IMR-90 (cell line): ENCODE measurements around the gene USP47. TPM values are rescaled to one million over a fixed set of nuclear protein-coding genes. Genes with fewer than 3 reads are reported as not detected.

Source experiments
- ATAC-seq: fragments of 200-7000 bp; cut with Tn5 transposase; 2 replicates; pipeline ENCODE4 v1.9.1; 2020; ENCODE audit warnings: low read depth, mild to moderate bottlenecking, moderate library complexity
- BruUV-seq: library from RNA; stranded (reverse); fragments of 400-500 nt; replicated peaks from 2 replicates; lab custom pipeline; 2021; lab: Mats Ljungman, UMichigan
- CTCF ChIA-PET: fragments of 300-600 bp; formaldehyde crosslinking; extraction: SDS; loops from one replicate; lab custom pipeline; 2021; ENCODE audit warnings: antibody characterized with exemption; lab: Yijun Ruan, JAX
- POLR2A ChIA-PET: fragments of 300-600 bp; sonication (Branson Sonifier 250); formaldehyde crosslinking; loops from one replicate; lab custom pipeline; 2022; ENCODE audit warnings: antibody characterized with exemption; ENCODE audit not compliant: unreplicated experiment; lab: Charles Lee
- DNase-seq: peaks from one replicate; pipeline ENCODE4 v3.0.0; 2013
- H2AFZ ChIP-seq: replicated peaks from 2 replicates; pipeline ENCODE3; 2013; ENCODE audit warnings: low read length, mild to moderate bottlenecking; ENCODE audit not compliant: poor library complexity
- H2AK5ac ChIP-seq: 2 replicates; pipeline ENCODE4 v1.6.1; 2013; ENCODE audit warnings: low read depth, low read length, inconsistent platforms
- H2AK9ac ChIP-seq: replicated peaks from 2 replicates; pipeline ENCODE3; 2013; ENCODE audit warnings: mild to moderate bottlenecking, low read depth, low read length, moderate library complexity; ENCODE audit not compliant: poor library complexity
- H2BK120ac ChIP-seq: 2 replicates; pipeline ENCODE4 v1.6.1; 2013; ENCODE audit warnings: low read depth, low read length, inconsistent platforms
- H2BK15ac ChIP-seq: 3 replicates; pipeline ENCODE4 v1.6.1; 2013; ENCODE audit warnings: low read depth, low read length, inconsistent platforms
- H2BK20ac ChIP-seq: 2 replicates; pipeline ENCODE4 v1.6.1; 2013; ENCODE audit warnings: low read depth, mild to moderate bottlenecking, inconsistent platforms, low read length, moderate library complexity
- H2BK5ac ChIP-seq: 2 replicates; pipeline ENCODE4 v1.6.1; 2013; ENCODE audit warnings: mild to moderate bottlenecking, low read depth, low read length, inconsistent platforms; ENCODE audit not compliant: poor library complexity, severe bottlenecking
- H3K14ac ChIP-seq: replicated peaks from 2 replicates; pipeline ENCODE4 v1.6.1; 2013; ENCODE audit warnings: low read depth, low read length, inconsistent platforms
- H3K18ac ChIP-seq: 2 replicates; pipeline ENCODE4 v1.6.1; 2013; ENCODE audit warnings: low read depth, low read length, control low read depth
- H3K23ac ChIP-seq: 2 replicates; pipeline ENCODE4 v1.6.1; 2013; ENCODE audit warnings: low read depth, low read length, inconsistent platforms
- H3K27ac ChIP-seq: 2 replicates; pipeline ENCODE4 v1.5.1; 2013; ENCODE audit warnings: mild to moderate bottlenecking, control low read depth, low read length; ENCODE audit not compliant: insufficient read depth
- H3K27me3 ChIP-seq: 2 replicates; pipeline ENCODE4 v1.6.1; 2013; ENCODE audit warnings: low read length; ENCODE audit not compliant: control insufficient read depth, insufficient read depth
- H3K36me3 ChIP-seq: 2 replicates; pipeline ENCODE4 v1.6.1; 2013; ENCODE audit warnings: low read length, mixed read lengths; ENCODE audit not compliant: control insufficient read depth, insufficient read depth
- H3K4ac ChIP-seq: 2 replicates; pipeline ENCODE4 v1.6.1; 2013; ENCODE audit warnings: low read depth, low read length, inconsistent platforms
- H3K4me1 ChIP-seq: 2 replicates; pipeline ENCODE4 v1.6.1; 2013; ENCODE audit warnings: low read length, mixed read lengths; ENCODE audit not compliant: control insufficient read depth, insufficient read depth
- H3K4me2 ChIP-seq: 2 replicates; pipeline ENCODE4 v1.6.1; 2013; ENCODE audit warnings: low read depth, mild to moderate bottlenecking, control low read depth, low read length, moderate library complexity
- H3K4me3 ChIP-seq: 2 replicates; pipeline ENCODE4 v1.5.1; 2013; ENCODE audit warnings: low read depth, mild to moderate bottlenecking, control low read depth, low read length, moderate library complexity; ENCODE audit not compliant: insufficient read depth
- H3K56ac ChIP-seq: 2 replicates; pipeline ENCODE4 v1.6.1; 2013; ENCODE audit warnings: low read length, inconsistent platforms; ENCODE audit not compliant: insufficient read depth; ENCODE audit errors: extremely low read depth
- H3K79me1 ChIP-seq, 2 experiments: 2 replicates each; pipeline ENCODE4 v1.6.1; 2013; ENCODE audit warnings: low read length in 2 of 2, inconsistent platforms in 1 of 2, low read depth in 1 of 2
- H3K9ac ChIP-seq: 2 replicates; pipeline ENCODE4 v1.6.1; 2013; ENCODE audit warnings: low read depth, low read length, control low read depth
- H3K9me1 ChIP-seq: 2 replicates; pipeline ENCODE4 v1.6.1; 2013; ENCODE audit warnings: low read length, inconsistent platforms; ENCODE audit not compliant: insufficient read depth
- H3K9me3 ChIP-seq: 2 replicates; pipeline ENCODE4 v1.6.1; 2013; ENCODE audit warnings: low read length; ENCODE audit not compliant: control insufficient read depth, insufficient read depth
- H4K20me1 ChIP-seq: 2 replicates; pipeline ENCODE4 v1.6.1; 2013; ENCODE audit warnings: low read length, inconsistent platforms; ENCODE audit not compliant: insufficient read depth
- H4K5ac ChIP-seq: 2 replicates; pipeline ENCODE4 v1.6.1; 2013; ENCODE audit warnings: mild to moderate bottlenecking, low read depth, low read length, control low read depth
- H4K8ac ChIP-seq, 2 experiments: 2 replicates each; pipeline ENCODE4 v1.6.1; 2013; ENCODE audit warnings: low read depth in 2 of 2, low read length in 2 of 2, control low read depth in 1 of 2, inconsistent platforms in 1 of 2
- H4K91ac ChIP-seq: 2 replicates; pipeline ENCODE4 v1.6.1; 2013; ENCODE audit warnings: low read depth, low read length, inconsistent platforms; ENCODE audit not compliant: insufficient read depth
- BHLHE40 ChIP-seq: fragments of 150-350 bp; IDR thresholded peaks from 2 replicates; pipeline ENCODE4 v1.6.1; 2016; ENCODE audit warnings: mild to moderate bottlenecking, low read depth, low read length
- CEBPB ChIP-seq: IDR thresholded peaks from 2 replicates; pipeline ENCODE4 v1.6.1; 2012; ENCODE audit warnings: low read depth, low read length, improper control_type of control experiment
- CHD1 ChIP-seq: IDR thresholded peaks from 2 replicates; pipeline ENCODE4 v1.6.1; 2012; ENCODE audit warnings: low read depth, low read length, improper control_type of control experiment
- CTCF ChIP-seq: conservative IDR thresholded peaks from 2 replicates; pipeline ENCODE4 v1.5.1; 2012; ENCODE audit warnings: mild to moderate bottlenecking, low read depth, low read length, improper control_type of control experiment
- ELK1 ChIP-seq: fragments of 150-350 bp; IDR thresholded peaks from 2 replicates; pipeline ENCODE4 v1.6.1; 2016; ENCODE audit warnings: low read depth, mild to moderate bottlenecking, low read length, moderate library complexity, borderline replicate concordance
- FOS ChIP-seq: fragments of 150-350 bp; IDR thresholded peaks from 2 replicates; pipeline ENCODE4 v1.6.1; 2016; ENCODE audit warnings: low read depth, low read length
- MAFK ChIP-seq: IDR thresholded peaks from 2 replicates; pipeline ENCODE4 v1.6.1; 2012; ENCODE audit warnings: low read depth, low read length, improper control_type of control experiment
- MAZ ChIP-seq: IDR thresholded peaks from 2 replicates; pipeline ENCODE4 v1.6.1; 2012; ENCODE audit warnings: low read depth, mild to moderate bottlenecking, low read length, improper control_type of control experiment, moderate library complexity, borderline replicate concordance
- MXI1 ChIP-seq: IDR thresholded peaks from 2 replicates; pipeline ENCODE4 v1.6.1; 2012; ENCODE audit warnings: low read depth, mild to moderate bottlenecking, low read length, moderate library complexity, borderline replicate concordance
- NFE2L2 ChIP-seq: fragments of 150-350 bp; IDR thresholded peaks from 2 replicates; pipeline ENCODE4 v1.6.1; 2016; ENCODE audit warnings: low read depth, mild to moderate bottlenecking, low read length
- POLR2A ChIP-seq: IDR thresholded peaks from 2 replicates; pipeline ENCODE4 v1.6.1; 2012; ENCODE audit warnings: mild to moderate bottlenecking, low read depth, low read length
- RAD21 ChIP-seq: IDR thresholded peaks from 2 replicates; pipeline ENCODE4 v1.6.1; 2012; ENCODE audit warnings: low read length, improper control_type of control experiment
- RCOR1 ChIP-seq: IDR thresholded peaks from 2 replicates; pipeline ENCODE4 v1.6.1; 2012; ENCODE audit warnings: mild to moderate bottlenecking, low read length, improper control_type of control experiment; ENCODE audit not compliant: insufficient replicate concordance
- RFX5 ChIP-seq: IDR thresholded peaks from 2 replicates; pipeline ENCODE4 v1.8.0; 2012; ENCODE audit warnings: low read depth, mild to moderate bottlenecking, low read length, moderate library complexity
- SMC3 ChIP-seq: fragments of 150-350 bp; IDR thresholded peaks from 2 replicates; pipeline ENCODE4 v1.6.1; 2016; ENCODE audit warnings: low read depth, mild to moderate bottlenecking, antibody characterized with exemption, low read length, moderate library complexity
- USF2 ChIP-seq: fragments of 150-350 bp; IDR thresholded peaks from 2 replicates; pipeline ENCODE4 v1.6.1; 2017; ENCODE audit warnings: mild to moderate bottlenecking, antibody characterized with exemption, low read length, low read depth
- WGBS, 2 experiments: methylation state at CpG; one replicate each; pipeline versions ENCODE4 v1.1.5 to v1.1.7; 2013; ENCODE audit warnings: missing lambda C conversion rate in 2 of 2; ENCODE audit not compliant: insufficient read length in 1 of 2; ENCODE audit errors: extremely low coverage in 2 of 2; 5-methylcytosine and 5-hydroxymethylcytosine counted together
- dilution Hi-C: fragments of 300-500 bp; cut with HindIII; formaldehyde crosslinking; loops from one replicate; pipeline ENCODE4 v1.14.3; 2018; ENCODE audit warnings: low sequenced_read_pairs; ENCODE audit not compliant: unreplicated experiment
- in situ Hi-C: fragments of 300-500 bp; cut with MboI; formaldehyde crosslinking; loops from 3 replicates; pipeline ENCODE4 v1.14.3; 2019; ENCODE audit warnings: low sequenced_read_pairs, inconsistent platforms, mixed read lengths
- intact Hi-C: fragments of 100-400 bp; cut with micrococcal nuclease; formaldehyde crosslinking; loops from 2 replicates; pipeline ENCODE4 v1.10.0; 2022
- polyA plus RNA-seq, 3 experiments: library from polyadenylated mRNA; depleted of rRNA; stranded (reverse); fragments of >200 nt; gene quantifications; 2 replicates each; pipeline ENCODE4 v1.2.3, GENCODE V29; 2012; ENCODE audit warnings: low replicate concordance in 1 of 3
- total RNA-seq: library from RNA; depleted of rRNA; stranded (reverse); fragments of >200 nt; gene quantifications from 2 replicates; pipeline ENCODE4 v1.2.3, GENCODE V29; 2012

USP47 gene
- total and polyA plus RNA-seq, 2 of the 4 experiments (the other 2 are of a cell fraction), result 15.0 to 110 TPM

DNA sequence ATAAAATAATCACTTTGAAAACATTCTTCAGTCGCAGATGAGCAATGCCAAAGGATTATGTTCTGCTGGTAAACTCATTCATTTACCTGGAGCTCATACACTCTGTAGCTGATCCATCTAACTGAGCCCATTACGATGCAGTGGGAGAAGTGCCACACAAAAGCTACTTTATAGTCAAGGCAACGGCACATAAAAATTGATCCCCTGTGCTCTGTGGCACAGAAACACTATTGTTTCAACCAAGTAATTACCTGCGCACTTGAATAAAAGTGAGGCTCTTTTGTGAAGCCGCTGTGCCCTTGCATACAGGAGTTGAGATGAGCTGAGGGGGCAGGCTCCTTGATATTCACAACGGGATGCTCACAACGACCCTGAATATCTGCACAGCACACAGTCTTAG is 159.4 kb downstream of the USP47 start:
- H3K23ac ChIP-seq, result no peak overlapping the region
- no peak overlapping the region for H3K9ac ChIP-seq
- no peak overlapping the region for H3K18ac ChIP-seq
- ChIA-PET CTCF (interaction anchor here (0.6 kb wide), 1 partner anchor 59 kb away, joined by 3 read pairs; no protein-coding TSS in a partner anchor), POLR2A (no interaction called here)
- H2AFZ ChIP-seq, result no peak overlapping the region
- dilution Hi-C loops, result no loop called here
- no peak overlapping the region for H3K14ac ChIP-seq
- no peaks in the 10 kb centered on the region for H3K27me3 ChIP-seq
- H3K4me3 ChIP-seq, result no peak overlapping the region
- WGBS, 2 experiments, result 91% methylated on average over 4 of the region's 7 CpGs; no CpG with 5 or more reads in 1 of the 2 experiments
- no peak overlapping the region for H3K4me2 ChIP-seq
- in situ Hi-C loops, result no loop called here
- no peak for ATAC-seq
- BruUV-seq, result no TSS peak
- H2AK5ac ChIP-seq, result no peak overlapping the region
- H3K79me1 ChIP-seq, result peaks cover 43 to 81% of the 10 kb centered on the region in 2 experiments
- H3K27ac ChIP-seq, result no peak overlapping the region
- no peak overlapping the region for H2BK20ac ChIP-seq
- intact Hi-C loops, result no loop called here
- no peak overlapping the region for H3K56ac ChIP-seq
- no peak overlapping the region for H2BK15ac ChIP-seq
- DNase-seq, result no peak
- peaks cover 26% of the 10 kb centered on the region for H3K4me1 ChIP-seq
- H3K9me1 ChIP-seq, result peaks cover 36% of the 10 kb centered on the region
- no peak overlapping the region for H2BK120ac ChIP-seq
- no peak overlapping the region for H4K5ac ChIP-seq
- peaks cover 21% of the 10 kb centered on the region for H4K20me1 ChIP-seq
- no peak overlapping the region for H4K91ac ChIP-seq
- no peak overlapping the region for H2AK9ac ChIP-seq
- no peaks in the 10 kb centered on the region for H3K9me3 ChIP-seq
- H3K36me3 ChIP-seq, result peaks cover 48% of the 10 kb centered on the region
- H3K4ac ChIP-seq, result no peak overlapping the region
- no peak overlapping the region for H2BK5ac ChIP-seq
- H4K8ac ChIP-seq, result no peak overlapping the region
- TF ChIP-seq BHLHE40 (no peak), MAZ (no peak), NFE2L2 (no peak), CHD1 (no peak), ELK1 (no peak), USF2 (no peak), POLR2A (no peak), RAD21 (no peak), MXI1 (no peak), FOS (no peak), SMC3 (no peak), CEBPB (no peak), CTCF (no peak), RFX5 (no peak), MAFK (no peak), RCOR1 (no peak)
